LNCaP clone FGC (cell line): Measurements from ENCODE around the gene MBIP.

Source experiments
- DNase-seq: peaks from one replicate; pipeline ENCODE4 v3.0.0-alpha.2; 2011; ENCODE audit warnings: low read depth
- H3K4me3 ChIP-seq: 2 replicates; pipeline ENCODE4 v1.5.1; 2011; ENCODE audit warnings: mild to moderate bottlenecking, low read depth, low read length, control low read depth
- TF ChIP-seq, protein P1 (sequence below): IDR thresholded peaks from 2 replicates; pipeline ENCODE4 v1.5.1; 2012; ENCODE audit warnings: mild to moderate bottlenecking; ENCODE audit not compliant: control insufficient read depth, insufficient read depth; ENCODE audit errors: extremely low read depth

The MBIP gene

GRCh38 chr14:36325853-36326252 lies 5.4 kb upstream of the MBIP start:
- TF ChIP-seq, protein P1, sequence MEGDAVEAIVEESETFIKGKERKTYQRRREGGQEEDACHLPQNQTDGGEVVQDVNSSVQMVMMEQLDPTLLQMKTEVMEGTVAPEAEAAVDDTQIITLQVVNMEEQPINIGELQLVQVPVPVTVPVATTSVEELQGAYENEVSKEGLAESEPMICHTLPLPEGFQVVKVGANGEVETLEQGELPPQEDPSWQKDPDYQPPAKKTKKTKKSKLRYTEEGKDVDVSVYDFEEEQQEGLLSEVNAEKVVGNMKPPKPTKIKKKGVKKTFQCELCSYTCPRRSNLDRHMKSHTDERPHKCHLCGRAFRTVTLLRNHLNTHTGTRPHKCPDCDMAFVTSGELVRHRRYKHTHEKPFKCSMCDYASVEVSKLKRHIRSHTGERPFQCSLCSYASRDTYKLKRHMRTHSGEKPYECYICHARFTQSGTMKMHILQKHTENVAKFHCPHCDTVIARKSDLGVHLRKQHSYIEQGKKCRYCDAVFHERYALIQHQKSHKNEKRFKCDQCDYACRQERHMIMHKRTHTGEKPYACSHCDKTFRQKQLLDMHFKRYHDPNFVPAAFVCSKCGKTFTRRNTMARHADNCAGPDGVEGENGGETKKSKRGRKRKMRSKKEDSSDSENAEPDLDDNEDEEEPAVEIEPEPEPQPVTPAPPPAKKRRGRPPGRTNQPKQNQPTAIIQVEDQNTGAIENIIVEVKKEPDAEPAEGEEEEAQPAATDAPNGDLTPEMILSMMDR, result no peak
- no peak overlapping the region for H3K4me3 ChIP-seq
- DNase-seq, result no peak

- TF ChIP-seq, protein P1, result no peak
- no peak for DNase-seq
- no peak overlapping the region for H3K4me3 ChIP-seq
Measured at GRCh38 chr14:36324897-36325296, 4.5 kb upstream of the MBIP start.

DNA sequence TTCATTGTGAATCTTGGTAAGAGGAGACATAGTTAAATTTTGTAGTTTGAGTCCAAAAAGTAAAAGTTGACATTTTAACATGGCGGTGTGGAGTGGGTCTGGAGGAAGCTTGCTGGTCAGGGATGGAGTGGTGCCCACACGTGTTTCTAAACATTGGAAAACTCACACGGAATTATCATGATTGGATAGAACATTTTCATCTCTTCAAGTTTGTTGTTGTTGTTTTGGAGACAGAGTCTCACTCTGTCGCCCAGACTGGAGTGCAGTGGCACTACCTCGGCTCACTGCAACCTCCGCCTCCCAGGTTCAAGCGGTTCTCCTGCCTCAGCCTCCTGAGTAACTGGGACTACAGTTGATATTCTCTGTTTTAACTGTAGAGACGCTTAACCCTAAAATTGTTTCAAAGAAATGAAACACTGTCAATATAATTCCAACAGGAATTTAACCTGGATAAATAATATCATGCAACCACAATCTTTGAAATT lies 502 bp upstream of the MBIP start:
- TF ChIP-seq, protein P1, result no peak
- no peak for DNase-seq
- H3K4me3 ChIP-seq, result peak overlapping the region; percentile 99

- peak overlapping the region; percentile 99 for H3K4me3 ChIP-seq
- TF ChIP-seq, protein P1, result no peak
- no peak for DNase-seq
Measured at GRCh38 chr14:36319899-36320199, 588 bp downstream of the MBIP start.

DNA sequence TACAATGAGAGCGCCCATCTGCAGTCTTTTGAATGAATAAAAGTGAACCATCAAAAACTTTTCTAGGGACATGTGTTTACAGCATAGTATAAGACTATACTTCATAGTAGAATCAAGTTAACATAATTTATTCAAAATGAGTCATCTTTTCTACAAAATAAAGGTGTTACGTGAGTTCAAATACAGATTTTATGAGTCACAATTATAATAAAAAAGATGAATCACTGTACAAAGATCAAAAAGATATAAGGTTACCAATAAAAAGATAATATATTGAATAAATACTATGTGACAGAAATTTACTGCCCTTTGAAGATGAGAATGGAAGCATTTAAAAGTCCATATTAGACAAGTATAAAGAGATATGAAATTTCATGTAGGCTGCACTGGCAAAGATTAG lies 2.8 kb downstream of the MBIP start:
- H3K4me3 ChIP-seq, result no peak overlapping the region
- TF ChIP-seq, protein P1, result no peak
- peak; percentile 27 for DNase-seq

DNA sequence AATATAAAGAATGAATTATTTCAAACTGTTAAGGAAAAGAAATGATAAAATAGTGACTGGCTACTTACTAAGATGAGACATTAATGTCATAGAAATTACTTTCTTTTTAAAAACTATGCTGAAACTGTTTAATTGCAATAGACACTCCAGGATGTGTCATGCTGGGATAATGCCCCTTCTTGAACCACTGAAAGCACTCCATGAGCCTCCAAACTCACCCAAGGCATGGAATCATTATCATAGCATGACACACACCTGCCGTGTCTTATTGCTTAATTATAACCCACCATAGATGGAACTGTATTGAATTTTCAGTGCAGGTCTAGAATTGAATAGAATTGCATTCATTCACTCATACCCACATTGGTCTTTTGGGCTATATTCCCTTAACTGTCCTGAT lies 4.3 kb downstream of the MBIP start:
- DNase-seq, result no peak
- no peak overlapping the region for H3K4me3 ChIP-seq

GRCh38 chr14:36315159-36315853 lies 5.1 kb downstream of the MBIP start:
- TF ChIP-seq, protein P1, result no peak
- no peak overlapping the region for H3K4me3 ChIP-seq
- no peak for DNase-seq

More for the DNA sequence above, 4.3 kb downstream of the MBIP start:
- TF ChIP-seq, protein P1, result no peak
